ENCODE results near the gene NLGN3.

- TF ChIP-seq CTCF (IDR thresholded peaks at IDR 0.05; ENCODE audit: low read length) = no peak
- TF ChIP-seq EZH2 (optimal IDR thresholded peaks at IDR 0.05; ENCODE audit: low read depth, low read length) = no peak
- no peak for TF ChIP-seq EZH2phosphoT487 (IDR thresholded peaks at IDR 0.05; ENCODE audit: low read length)
These were observed 72.7 kb downstream of the NLGN3 start for GRCh38 chrX:71217298-71217697.

Measured in MM.1S (cell line).